CD4-positive, alpha-beta memory T cell (primary cell): ENCODE data around the gene ACTG1. TPM values are rescaled to one million over a fixed set of nuclear protein-coding genes. Genes with fewer than 3 reads are reported as not detected.

Experiments
- CTCF ChIA-PET: fragments of 350-600 bp; sonication (Branson Sonifier 250); formaldehyde crosslinking; loops from one replicate; lab custom pipeline; 2021; ENCODE audit warnings: inconsistent platforms; ENCODE audit not compliant: partially characterized antibody; lab: Charles Lee
- POLR2A ChIA-PET: fragments of 350-600 bp; sonication (Branson Sonifier 250); formaldehyde crosslinking; loops from one replicate; lab custom pipeline; 2021; ENCODE audit not compliant: partially characterized antibody; lab: Charles Lee
- DNase-seq, 5 donors: peaks; one replicate each; pipeline versions ENCODE4 v3.0.0 to v3.0.0-alpha.2; 2020 to 2022; ENCODE audit warnings: mixed read lengths in 1 of 5
- H3K27ac ChIP-seq: one replicate; pipeline ENCODE4 v1.7.0; 2013; ENCODE audit warnings: low read depth, low read length
- H3K27me3 ChIP-seq: 2 replicates; pipeline ENCODE4 v1.7.0; 2013; ENCODE audit warnings: mild to moderate bottlenecking, low read length, moderate library complexity; ENCODE audit not compliant: insufficient read depth
- H3K36me3 ChIP-seq: 2 replicates; pipeline ENCODE4 v1.7.0; 2013; ENCODE audit warnings: mild to moderate bottlenecking, low read length, moderate library complexity; ENCODE audit not compliant: insufficient read depth
- H3K4me1 ChIP-seq: 2 replicates; pipeline ENCODE4 v1.7.0; 2013; ENCODE audit warnings: mild to moderate bottlenecking, low read length, moderate library complexity; ENCODE audit not compliant: insufficient read depth
- H3K4me3 ChIP-seq, 2 donors: one replicate each; pipeline ENCODE4 v1.7.0; 2013; ENCODE audit warnings: low read length in 2 of 2, mild to moderate bottlenecking in 1 of 2
- H3K9me3 ChIP-seq, 2 donors: one replicate each; pipeline ENCODE4 v1.7.0; 2013; ENCODE audit warnings: low read length in 2 of 2, control low read depth in 1 of 2; ENCODE audit not compliant: control insufficient read depth in 1 of 2
- H3K27ac Mint-ChIP-seq, 7 donors: one replicate each; pipeline ENCODE4 v1.8.0; 2020 to 2021; ENCODE audit warnings: mixed read lengths in 7 of 7, mild to moderate bottlenecking in 6 of 7, inconsistent platforms in 3 of 7, moderate library complexity in 3 of 7
- H3K27me3 Mint-ChIP-seq, 2 donors: one replicate each; pipeline ENCODE4 v1.8.0; 2020 to 2021; ENCODE audit warnings: mixed read lengths in 2 of 2
- H3K36me3 Mint-ChIP-seq, 2 donors: one replicate each; pipeline ENCODE4 v1.8.0; 2020 to 2021; ENCODE audit warnings: mixed read lengths in 2 of 2, inconsistent platforms in 1 of 2, mild to moderate bottlenecking in 1 of 2
- H3K4me1 Mint-ChIP-seq, 4 donors: one replicate each; pipeline ENCODE4 v1.8.0; 2020 to 2021; ENCODE audit warnings: mixed read lengths in 4 of 4, mild to moderate bottlenecking in 1 of 4
- H3K4me3 Mint-ChIP-seq, 8 donors: one replicate each; pipeline ENCODE4 v1.8.0; 2020 to 2021; ENCODE audit warnings: mixed read lengths in 8 of 8, mild to moderate bottlenecking in 7 of 8, moderate library complexity in 6 of 8, inconsistent platforms in 3 of 8
- H3K9me3 Mint-ChIP-seq, 8 donors: one replicate each; pipeline ENCODE4 v1.8.0; 2020 to 2021; ENCODE audit warnings: mixed read lengths in 8 of 8, mild to moderate bottlenecking in 5 of 8, inconsistent platforms in 3 of 8, moderate library complexity in 1 of 8
- intact Hi-C: fragments of 100-400 bp; cut with micrococcal nuclease; formaldehyde crosslinking; loops from one replicate; pipeline ENCODE4 v1.15.1; 2023
- polyA plus RNA-seq, 2 donors: library from polyadenylated mRNA; unstranded; fragments of 300-500 nt; fragmentation: Illumina TruSeq; gene quantifications; one replicate each; pipeline ENCODE4 v1.2.3, GENCODE V29; 2021
- total RNA-seq, 2 experiments: library from RNA; stranded (reverse); gene quantifications; one replicate each; pipeline ENCODE4 v1.2.3, GENCODE V29; 2021

The ACTG1 gene
- total and polyA plus RNA-seq, 4 experiments from 2014 or later = 1,031 to 1,651 (median 1,188) TPM

- Histone ChIP-seq H3K27me3 (no peaks in the 10 kb centered on the region), H3K4me1 (no peaks in the 10 kb centered on the region), H3K9me3 (no peaks in the 10 kb centered on the region), H3K36me3 (no peaks in the 10 kb centered on the region), H3K27ac (no peak overlapping the region), H3K4me3 (no peak overlapping the region)
- Mint-ChIP-seq H3K27ac (no peak overlapping the region), H3K27me3 (peaks cover 0 to 2% of the 10 kb centered on the region in 2 donors), H3K4me3 (no peak overlapping the region), H3K36me3 (no peaks in the 10 kb centered on the region), H3K4me1 (no peaks in the 10 kb centered on the region), H3K9me3 (no peaks in the 10 kb centered on the region)
- CTCF ChIA-PET = no interaction called here
- POLR2A ChIA-PET = no interaction called here
- DNase-seq = peak in 1 of 5 donors; percentile 0
- intact Hi-C loops = no loop called here
Measured at GRCh38 chr17:81465910-81466309, 46.7 kb downstream of the ACTG1 start.

GRCh38 chr17:81464586-81464985 lies 48.0 kb downstream of the ACTG1 start:
- Histone ChIP-seq H3K27ac (no peak overlapping the region), H3K9me3 (no peaks in the 10 kb centered on the region), H3K27me3 (no peaks in the 10 kb centered on the region), H3K4me3 (no peak overlapping the region), H3K4me1 (no peaks in the 10 kb centered on the region), H3K36me3 (no peaks in the 10 kb centered on the region)
- ChIA-PET POLR2A (no interaction called here), CTCF (no interaction called here)
- H3K27ac Mint-ChIP-seq = no peak overlapping the region
- H3K9me3 Mint-ChIP-seq = no peaks in the 10 kb centered on the region
- H3K36me3 Mint-ChIP-seq = no peaks in the 10 kb centered on the region
- H3K4me3 Mint-ChIP-seq = no peak overlapping the region
- H3K27me3 Mint-ChIP-seq = peaks cover 0 to 2% of the 10 kb centered on the region in 2 donors
- no peaks in the 10 kb centered on the region for H3K4me1 Mint-ChIP-seq
- DNase-seq = no peak
- intact Hi-C loops = no loop called here

GRCh38 chr17:81463506-81463905 lies 49.1 kb downstream of the ACTG1 start:
- no peaks in the 10 kb centered on the region for H3K27me3 ChIP-seq
- H3K36me3 Mint-ChIP-seq = no peaks in the 10 kb centered on the region

GRCh38 chr17:81462506-81463125 lies 50.0 kb downstream of the ACTG1 start:
- H3K4me1 ChIP-seq = no peaks in the 10 kb centered on the region
- Mint-ChIP-seq H3K4me1 (no peaks in the 10 kb centered on the region), H3K27me3 (peaks cover 0 to 2% of the 10 kb centered on the region in 2 donors), H3K36me3 (no peaks in the 10 kb centered on the region), H3K27ac (no peak overlapping the region), H3K4me3 (no peak overlapping the region), H3K9me3 (no peaks in the 10 kb centered on the region)
- no peaks in the 10 kb centered on the region for H3K36me3 ChIP-seq
- H3K9me3 ChIP-seq = no peaks in the 10 kb centered on the region
- POLR2A ChIA-PET = no interaction called here
- no peak overlapping the region for H3K4me3 ChIP-seq
- intact Hi-C loops = no loop called here
- no peaks in the 10 kb centered on the region for H3K27me3 ChIP-seq
- peak in 1 of 5 donors; percentile 0 for DNase-seq
- H3K27ac ChIP-seq = no peak overlapping the region
- CTCF ChIA-PET = no interaction called here

More at GRCh38 chr17:81463506-81463905, 49.1 kb downstream of the ACTG1 start:
- H3K9me3 Mint-ChIP-seq = no peaks in the 10 kb centered on the region
- H3K4me1 Mint-ChIP-seq = no peaks in the 10 kb centered on the region
- Histone ChIP-seq H3K4me3 (no peak overlapping the region), H3K27ac (no peak overlapping the region), H3K9me3 (no peaks in the 10 kb centered on the region), H3K4me1 (no peaks in the 10 kb centered on the region), H3K36me3 (no peaks in the 10 kb centered on the region)
- peaks cover 0 to 2% of the 10 kb centered on the region in 2 donors for H3K27me3 Mint-ChIP-seq
- no peak overlapping the region for H3K4me3 Mint-ChIP-seq
- peak in 1 of 5 donors; percentile 21 for DNase-seq
- CTCF ChIA-PET = no interaction called here
- POLR2A ChIA-PET = no interaction called here
- intact Hi-C loops = no loop called here
- no peak overlapping the region for H3K27ac Mint-ChIP-seq

- Mint-ChIP-seq H3K27ac (no peak overlapping the region), H3K36me3 (no peaks in the 10 kb centered on the region), H3K4me3 (no peak overlapping the region), H3K9me3 (no peaks in the 10 kb centered on the region), H3K4me1 (no peaks in the 10 kb centered on the region), H3K27me3 (peaks cover 0 to 2% of the 10 kb centered on the region in 2 donors)
- no peak overlapping the region for H3K27ac ChIP-seq
- CTCF ChIA-PET = no interaction called here
- intact Hi-C loops = no loop called here
- peak in 1 of 5 donors; percentile 32 for DNase-seq
- no peaks in the 10 kb centered on the region for H3K4me1 ChIP-seq
- no peaks in the 10 kb centered on the region for H3K27me3 ChIP-seq
- no peaks in the 10 kb centered on the region for H3K9me3 ChIP-seq
- no peak overlapping the region for H3K4me3 ChIP-seq
- POLR2A ChIA-PET = no interaction called here
- no peaks in the 10 kb centered on the region for H3K36me3 ChIP-seq
Measured at GRCh38 chr17:81461607-81462500, 50.7 kb downstream of the ACTG1 start.

- ChIA-PET CTCF (no interaction called here), POLR2A (no interaction called here)
- Mint-ChIP-seq H3K4me3 (no peak overlapping the region), H3K9me3 (no peaks in the 10 kb centered on the region), H3K36me3 (no peaks in the 10 kb centered on the region), H3K4me1 (no peaks in the 10 kb centered on the region), H3K27me3 (peaks cover 0 to 2% of the 10 kb centered on the region in 2 donors), H3K27ac (no peak overlapping the region)
- no peak overlapping the region for H3K27ac ChIP-seq
- H3K9me3 ChIP-seq = no peaks in the 10 kb centered on the region
- DNase-seq = peak in 1 of 5 donors; percentile 7
- H3K36me3 ChIP-seq = no peaks in the 10 kb centered on the region
- intact Hi-C loops = no loop called here
- no peaks in the 10 kb centered on the region for H3K4me1 ChIP-seq
- no peak overlapping the region for H3K4me3 ChIP-seq
- H3K27me3 ChIP-seq = no peaks in the 10 kb centered on the region
Measured at GRCh38 chr17:81460856-81461460, 51.6 kb downstream of the ACTG1 start.
